GM21381 (cell line): ENCODE data around the gene RAPGEF3.
A peak's percentile ranks its signal among the peaks of the same experiment; 100 is the strongest.

Experiments
- ATAC-seq: cut with Tn5 transposase; IDR thresholded peaks from one replicate; pipeline ENCODE4 v1.9.1; 2021; ENCODE audit warnings: mild to moderate bottlenecking, moderate library complexity; ENCODE audit not compliant: unreplicated experiment

RAPGEF3 gene

DNA sequence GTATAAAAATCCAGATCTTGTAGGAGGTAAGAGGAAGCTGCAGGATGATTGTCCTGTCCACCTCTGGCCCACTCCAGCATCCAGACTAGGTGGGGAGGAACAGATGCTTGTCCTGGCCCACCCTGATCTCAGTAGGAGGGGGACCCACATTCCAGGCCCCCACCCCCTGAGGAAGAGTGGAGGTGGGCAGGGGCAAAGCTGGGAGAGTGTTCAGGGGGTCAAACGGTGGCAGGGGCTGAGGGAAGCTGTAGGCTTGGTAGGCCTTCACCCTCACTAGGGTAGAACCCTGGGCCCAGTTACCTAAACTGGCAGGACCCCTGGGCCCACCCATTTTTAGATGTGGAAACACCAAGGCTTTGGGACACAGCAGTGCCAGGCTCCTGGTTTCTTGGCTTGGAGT is 18.5 kb upstream of the RAPGEF3 start:
- no peak for ATAC-seq

DNA sequence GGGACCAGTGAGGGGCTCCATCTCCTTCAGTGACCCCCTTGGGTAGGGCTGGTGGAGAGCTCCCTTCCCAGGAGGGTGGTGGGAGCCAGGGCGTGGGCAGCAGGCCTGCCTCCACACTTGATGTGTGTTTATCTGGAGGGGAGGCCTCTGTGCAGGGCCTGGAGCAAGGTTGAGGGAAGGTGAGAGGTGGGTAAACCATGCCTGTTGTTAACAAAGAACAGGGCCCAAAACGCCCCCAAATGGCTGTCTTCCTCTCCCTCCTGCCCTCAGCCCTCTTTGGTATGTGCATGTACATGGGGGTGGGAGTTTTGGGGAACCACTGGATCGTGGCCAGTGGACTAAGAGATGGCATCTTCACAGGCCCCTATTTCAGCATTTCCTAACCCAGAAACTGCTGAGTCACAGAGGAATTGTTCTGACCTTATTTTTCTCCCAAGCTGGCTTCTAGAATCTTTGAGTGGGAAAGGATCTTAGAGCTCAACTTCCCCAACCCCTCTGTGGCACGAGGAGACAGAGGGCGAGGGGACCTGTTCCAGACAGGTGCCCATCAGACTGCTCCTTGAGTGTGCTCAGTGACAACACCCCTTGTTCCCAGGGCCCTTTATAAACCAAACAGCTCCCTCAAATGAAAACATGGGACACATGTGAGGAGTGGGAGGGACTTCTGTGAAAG is 17.9 kb upstream of the RAPGEF3 start:
- no peak for ATAC-seq

DNA sequence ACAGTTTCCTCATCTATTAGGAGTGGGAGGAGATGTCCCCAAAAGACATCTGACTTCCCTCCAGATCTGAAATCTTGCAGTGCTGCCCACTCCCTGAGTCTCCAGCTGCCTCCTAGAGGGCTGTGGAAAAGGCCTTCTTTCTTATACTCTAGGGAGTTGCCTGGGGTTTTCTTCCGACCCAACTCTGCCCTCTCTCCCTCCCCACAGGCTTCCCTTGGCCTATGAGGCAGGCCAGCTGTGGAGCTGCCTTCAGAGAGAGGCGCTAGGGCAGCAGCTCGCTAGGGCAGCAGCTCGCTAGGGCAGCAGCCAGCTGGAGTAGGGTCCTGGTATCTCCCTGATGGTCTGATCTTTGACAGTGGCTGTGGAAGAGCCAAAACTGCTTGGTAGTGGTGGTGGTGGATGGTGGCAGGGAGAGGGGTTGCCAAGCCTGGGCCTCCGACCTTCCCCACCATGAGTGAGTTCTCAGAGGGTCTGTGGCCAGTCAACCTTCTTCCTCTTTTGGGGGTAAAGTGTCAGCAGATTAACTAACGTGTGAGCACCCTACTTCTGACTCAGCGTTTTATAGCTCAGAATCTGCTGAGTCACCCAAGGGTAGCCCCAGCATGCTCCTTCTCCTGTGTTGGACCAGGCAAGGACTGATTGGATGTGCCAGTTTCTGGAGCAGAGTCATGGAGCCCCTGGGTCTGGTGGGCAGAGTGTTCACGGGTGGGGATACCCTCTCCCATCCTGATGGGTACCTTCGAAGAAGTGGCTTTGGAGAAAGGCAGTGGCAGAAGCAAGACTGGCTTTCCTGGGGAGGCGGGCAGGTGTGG is 16.6 kb upstream of the RAPGEF3 start:
- ATAC-seq: no peak

DNA sequence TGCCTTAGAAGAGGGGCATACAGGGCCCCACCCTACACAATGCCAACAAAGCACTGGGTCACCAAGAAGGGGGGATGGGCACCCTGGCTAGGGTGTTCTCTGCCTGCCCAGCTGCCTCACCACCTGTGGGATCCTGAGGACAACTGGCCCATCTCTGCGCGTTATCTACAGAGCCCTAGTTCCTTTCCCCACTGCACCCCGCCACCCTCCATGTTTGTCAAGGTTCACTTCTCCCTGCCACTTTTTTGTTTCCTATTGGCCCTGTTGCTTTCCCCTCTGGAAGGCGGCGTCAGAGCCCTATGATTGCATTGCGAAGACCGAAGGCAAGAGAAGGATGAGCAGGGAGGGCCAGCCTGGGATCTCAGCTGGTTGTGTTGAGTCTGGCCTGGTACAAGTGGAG is 16.0 kb upstream of the RAPGEF3 start:
- ATAC-seq: no peak

DNA sequence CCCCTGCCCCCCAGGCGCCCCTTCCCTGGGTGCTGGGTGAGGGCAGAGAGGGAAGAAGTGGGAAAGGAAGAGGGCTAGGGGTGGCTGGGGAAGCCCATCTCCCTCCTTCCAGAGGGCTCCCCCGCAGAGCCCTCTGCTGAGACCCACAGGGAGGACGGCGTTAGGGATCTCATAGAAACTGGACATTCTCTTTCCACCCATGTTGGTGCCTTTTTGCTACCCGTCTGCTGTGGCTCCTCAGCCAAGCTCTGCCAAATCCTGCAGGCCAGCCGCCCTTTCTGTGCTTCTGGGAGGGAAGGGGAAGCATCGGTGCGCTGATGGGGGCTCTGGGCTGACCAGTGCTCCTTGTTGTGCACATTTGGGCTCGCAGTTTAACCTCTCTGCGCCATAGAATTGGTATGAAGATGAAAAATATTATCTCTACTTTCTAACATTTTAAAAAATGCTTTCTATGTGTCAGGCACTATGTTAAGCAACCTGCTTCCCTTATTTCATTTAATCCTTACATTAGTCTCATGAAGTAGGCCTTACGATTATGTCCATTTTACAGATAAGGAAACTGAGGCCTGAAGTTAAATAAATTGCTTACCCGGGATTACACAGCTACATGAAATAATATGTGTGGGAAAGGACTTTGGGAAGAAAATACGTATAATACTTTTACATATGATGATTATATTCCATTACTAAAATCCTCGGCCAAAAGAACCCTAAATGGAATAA is 15.3 kb upstream of the RAPGEF3 start:
- ATAC-seq: no peak

DNA sequence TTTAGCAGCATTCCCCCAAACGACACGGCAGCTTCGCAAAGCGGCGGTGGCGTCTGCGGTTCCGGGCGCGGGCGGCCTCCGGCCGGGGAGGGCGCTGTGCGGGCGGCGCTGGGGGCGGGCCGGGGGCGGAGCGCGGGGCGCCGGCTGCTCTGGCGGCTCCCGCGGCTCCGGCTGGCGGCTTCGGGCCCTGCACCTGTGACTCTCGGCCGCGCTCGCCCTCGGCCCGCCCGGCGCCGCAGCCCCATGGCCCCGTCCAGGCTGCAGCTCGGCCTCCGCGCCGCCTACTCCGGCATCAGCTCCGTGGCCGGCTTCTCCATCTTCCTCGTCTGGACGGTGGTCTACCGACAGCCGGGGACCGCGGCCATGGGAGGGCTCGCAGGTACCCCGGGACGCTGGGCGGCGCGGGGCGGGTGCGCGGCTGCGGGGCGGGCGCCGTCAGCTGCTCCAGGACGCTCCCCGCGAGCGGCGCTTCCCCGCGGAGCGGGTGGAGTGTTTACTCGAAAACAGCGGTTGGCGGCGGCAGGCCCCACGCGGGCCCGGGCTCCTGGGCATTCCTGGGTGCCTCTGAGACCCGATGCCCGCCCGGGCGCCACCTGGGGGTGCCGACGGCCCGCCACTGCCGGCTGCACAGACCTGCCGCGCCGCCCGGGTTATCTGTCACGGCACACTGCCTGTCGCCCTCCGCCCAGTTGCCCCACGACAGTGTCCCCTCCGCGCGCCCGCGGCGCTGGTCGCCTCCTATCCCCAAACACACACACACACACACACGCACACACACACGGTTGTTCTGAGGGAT is 14.6 kb upstream of the RAPGEF3 start, which contains the start of gene SLC48A1:
TSS of gene SLC48A1 (plus strand) at position 177 of the 796 bp plus-strand sequence. CDS start at position 244, 67 bp downstream.
- peak; percentile 84 for ATAC-seq

DNA sequence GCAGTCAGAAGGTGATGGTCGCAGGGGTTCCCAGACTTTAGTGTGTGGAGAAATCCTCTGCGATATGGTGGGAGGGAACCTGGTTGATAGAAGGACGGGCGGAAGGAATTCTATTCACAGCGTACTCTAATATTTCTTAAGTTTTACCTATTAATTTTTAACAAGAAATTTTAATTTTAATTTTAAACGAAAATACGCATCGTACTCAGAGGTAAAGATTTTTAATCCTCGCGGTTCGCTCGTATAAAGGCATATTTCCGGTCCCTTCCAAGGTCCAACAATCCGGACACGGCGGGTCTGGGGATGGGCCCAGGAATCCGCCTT is 14.0 kb upstream of the RAPGEF3 start:
- no peak for ATAC-seq

DNA sequence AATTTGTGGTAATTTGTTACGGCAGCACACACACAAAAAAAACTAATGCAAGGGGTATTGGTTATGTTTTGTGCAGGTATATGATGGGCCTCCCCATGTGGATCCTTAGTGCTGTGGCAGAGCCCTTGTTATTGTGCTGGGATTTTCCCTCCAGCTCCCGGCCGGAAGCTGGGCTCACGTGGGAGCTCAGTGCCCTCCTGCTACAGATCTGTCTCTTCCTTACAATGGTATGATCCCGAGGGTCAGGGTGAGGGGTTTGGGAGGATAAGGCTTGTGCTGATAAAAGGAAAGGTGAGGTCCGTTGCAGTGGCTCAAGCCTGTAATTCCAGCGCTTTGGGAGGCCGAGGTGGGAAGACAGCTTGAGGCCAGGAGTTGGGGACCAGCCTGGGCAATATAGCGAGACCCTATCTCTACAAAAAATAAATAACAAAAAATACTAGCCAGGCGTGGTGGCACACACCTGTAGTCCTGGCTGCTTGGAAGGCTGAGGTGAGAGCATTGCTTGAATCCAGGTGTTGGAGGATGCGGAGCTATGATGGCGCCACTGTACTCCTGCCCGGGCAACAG is 13.5 kb upstream of the RAPGEF3 start:
- ATAC-seq: no peak

DNA sequence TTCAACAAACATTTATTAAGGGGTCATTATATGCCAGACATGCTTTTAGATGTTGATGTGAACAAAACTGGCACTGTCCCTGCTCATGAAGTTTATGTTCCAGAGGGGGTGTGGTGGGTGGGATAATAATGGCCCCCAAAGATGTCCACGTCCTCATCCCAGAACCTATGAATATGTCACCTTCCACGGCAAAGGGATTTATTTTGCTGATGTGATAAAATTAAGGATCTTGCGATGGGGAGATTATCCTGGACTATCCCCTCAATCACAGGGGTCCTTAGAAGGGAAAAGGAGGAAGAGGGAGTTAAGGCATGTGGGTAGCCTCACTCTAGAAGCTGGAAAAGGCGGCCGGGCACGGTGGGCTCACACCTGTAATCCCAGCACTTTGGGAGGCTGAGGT is 12.6 kb upstream of the RAPGEF3 start:
- no peak for ATAC-seq

DNA sequence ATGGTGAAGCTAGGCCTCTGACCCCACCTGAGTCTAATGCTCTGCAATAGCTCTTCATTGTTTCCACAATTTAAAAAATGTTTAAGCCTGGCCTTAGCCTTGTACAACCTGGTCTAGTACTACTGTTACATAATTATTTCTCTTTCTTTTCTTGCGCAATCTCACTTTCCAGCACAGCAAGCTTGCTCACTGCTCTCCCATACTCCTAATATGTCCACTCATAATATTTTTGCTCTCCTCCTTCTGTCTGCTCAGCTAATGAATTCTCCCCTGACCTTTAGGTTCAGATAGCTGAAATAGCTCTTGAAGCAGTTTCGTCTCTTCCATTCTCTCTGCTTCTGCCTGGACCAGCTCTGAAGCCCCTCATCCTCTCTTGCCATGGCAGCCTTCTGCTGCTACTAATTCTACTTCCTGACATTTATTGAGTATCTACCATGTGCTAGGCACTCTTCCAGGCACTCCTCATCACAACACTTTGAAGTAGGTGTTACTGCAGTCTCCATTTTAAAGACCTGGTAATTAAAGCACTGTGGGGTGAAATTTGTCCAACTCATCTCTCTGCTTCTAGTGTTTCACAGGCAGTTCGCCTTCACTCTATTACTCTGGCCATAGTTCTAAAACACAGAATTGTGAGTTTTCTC is 11.5 kb upstream of the RAPGEF3 start:
- no peak for ATAC-seq

DNA sequence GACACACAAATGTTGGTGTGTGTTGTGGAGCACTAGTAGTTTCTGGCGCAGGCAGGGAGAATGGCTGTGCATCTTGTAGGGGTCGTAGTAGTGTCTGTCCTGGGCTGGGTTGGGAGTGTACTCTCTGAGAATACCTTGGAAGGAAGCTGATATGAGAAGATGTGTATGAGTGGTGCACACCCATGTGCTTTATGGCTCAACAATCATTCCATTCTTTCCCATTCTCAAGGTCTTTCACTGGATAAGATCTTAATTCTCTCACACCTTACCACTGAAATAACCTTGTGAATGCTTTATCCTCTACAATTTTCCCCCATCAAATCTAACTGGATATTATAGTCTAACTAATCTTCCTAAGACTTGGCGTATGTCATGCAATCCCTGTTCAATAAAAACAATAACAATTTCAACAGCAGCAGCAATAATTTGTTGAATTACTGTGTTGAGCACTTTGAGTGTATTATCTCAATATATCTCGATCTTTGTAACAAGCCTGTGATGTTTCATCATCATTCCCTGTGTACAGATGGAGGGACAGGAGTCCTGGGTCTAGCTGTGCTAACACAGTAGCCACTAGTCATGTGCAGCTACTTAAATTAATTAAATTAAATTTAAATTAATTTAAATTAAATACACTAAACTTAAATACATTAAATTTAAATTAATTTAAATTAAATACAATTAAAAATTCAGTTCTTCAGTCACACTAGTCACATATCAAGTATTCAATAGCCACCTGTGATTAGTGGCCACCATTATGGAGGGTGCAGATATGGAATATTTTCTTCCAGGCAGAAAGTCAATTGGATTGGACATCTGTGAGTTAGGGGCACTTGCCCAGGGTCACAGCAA is 10.8 kb upstream of the RAPGEF3 start:
- no peak for ATAC-seq

DNA sequence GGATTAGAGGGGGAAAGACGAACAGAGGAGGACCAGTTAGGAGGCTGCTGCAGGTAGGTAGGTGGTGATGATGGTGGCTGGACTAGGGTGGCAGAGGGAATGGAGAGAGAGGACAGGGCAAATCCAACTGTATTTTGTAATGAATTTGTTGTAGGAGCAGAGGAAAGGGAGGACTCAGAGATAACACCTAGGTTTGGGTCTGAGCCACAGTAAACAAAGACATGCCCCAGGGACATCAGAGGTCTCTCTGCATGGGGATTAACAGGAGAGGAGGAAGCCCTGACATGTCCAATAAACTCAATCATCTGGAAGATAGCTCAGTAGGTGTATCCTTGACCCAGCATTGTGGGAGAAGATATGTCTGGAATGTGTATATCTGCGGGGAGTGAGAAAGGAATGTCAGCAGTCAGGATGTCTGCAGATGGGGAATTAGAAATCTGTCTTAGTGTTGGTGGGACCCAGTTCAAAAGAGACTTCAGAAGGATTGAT is 9.7 kb upstream of the RAPGEF3 start:
- ATAC-seq: no peak

DNA sequence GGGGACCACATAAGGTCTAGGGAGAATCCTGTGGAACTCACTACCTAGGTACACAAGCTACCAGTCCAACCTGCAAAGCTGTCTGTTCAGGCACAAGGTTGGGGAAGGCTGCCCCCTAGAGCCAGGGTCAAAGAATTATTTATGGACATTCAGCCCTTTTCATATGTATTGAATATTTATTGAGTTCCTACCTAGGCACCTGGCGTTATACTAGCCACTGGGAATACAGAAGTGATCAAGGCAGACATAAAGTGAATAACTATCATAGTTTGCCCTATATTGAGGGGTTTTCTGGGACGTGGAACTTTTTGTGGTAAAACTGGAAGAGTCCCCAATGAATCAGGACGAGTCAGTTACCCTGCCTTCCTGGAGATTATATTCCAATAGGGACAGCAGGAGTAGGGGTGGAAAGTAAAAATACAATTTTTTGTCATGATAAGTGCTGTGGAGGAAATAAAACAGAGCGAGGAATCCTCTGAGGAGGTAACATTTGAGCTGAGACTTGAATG is 8.6 kb upstream of the RAPGEF3 start:
- no peak for ATAC-seq

DNA sequence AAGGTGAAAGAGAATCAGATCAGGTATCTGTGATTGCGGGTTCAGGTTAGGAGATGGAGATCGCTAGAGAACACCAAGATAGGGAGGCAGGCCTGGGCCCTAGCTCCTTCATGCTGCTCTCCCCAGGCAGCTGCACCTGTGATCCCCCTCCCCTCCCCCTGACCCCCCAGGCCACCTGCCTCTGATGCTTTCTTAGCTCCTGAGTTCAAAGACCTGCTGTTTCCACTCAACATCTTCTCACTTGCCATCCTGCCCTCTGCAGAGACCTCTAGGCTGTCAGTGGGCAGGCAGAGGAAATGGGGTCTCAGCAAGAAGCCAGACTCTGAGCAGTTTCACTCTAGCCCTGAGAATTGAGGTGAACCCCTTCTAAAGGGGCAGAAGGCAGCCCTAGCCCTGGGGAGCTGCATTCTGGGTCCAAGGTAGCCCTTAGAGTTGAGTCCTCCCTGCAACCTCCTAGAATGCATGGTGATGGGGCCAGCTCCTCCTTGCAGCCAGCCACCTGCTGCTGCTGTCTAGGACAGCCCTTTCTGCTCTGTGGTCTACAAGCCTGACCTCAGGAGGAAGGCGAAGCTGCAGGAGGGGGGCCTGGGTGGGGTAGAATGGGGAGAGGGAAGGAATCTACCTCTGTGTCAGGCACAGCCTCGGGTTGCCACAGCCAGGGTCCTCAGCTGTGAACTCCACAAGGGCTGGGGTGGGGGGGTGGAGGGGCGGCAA is 8.0 kb upstream of the RAPGEF3 start:
- ATAC-seq: no peak

DNA sequence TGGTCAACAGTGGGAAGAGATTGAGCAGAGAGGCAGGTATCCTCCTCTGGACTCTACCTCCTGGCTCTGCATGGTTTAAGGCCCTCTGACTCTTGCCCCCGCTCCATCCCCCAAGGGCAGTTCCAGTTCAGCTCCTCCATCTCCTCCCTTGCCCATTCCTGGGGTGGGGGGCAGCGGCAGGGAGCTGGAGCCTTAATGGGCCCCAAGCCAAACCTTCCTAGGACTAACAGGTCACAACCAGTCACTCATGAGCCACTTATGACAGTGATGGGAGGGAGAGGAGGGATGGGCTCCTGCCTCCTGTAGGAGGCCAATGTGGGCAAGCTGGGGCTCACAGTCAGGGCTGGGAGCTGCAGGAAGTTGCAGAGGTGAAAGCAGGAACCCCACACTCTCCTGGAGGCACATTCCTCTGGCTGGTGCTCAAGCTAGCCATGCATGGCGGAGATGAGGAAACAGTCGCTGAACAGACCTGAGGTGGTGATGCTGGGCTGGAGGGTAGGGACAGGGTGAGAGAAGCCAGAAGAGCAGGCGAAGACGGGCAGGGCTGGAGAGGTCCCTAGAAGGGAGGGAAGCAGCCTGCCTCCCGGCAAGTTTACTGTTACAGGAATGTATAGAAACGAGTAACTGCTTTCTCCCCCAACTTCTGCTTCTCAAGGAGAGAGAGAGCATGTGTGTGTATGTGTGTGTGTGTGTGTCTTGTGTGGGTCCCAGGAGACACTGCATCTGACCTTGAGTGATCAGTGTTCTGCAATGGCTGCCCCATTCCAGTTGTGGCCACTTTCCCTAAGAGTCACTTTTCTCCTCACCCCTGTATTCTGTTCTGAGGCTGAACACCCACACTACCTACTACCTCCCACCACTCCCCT is 5.0 kb upstream of the RAPGEF3 start:
- no peak for ATAC-seq

DNA sequence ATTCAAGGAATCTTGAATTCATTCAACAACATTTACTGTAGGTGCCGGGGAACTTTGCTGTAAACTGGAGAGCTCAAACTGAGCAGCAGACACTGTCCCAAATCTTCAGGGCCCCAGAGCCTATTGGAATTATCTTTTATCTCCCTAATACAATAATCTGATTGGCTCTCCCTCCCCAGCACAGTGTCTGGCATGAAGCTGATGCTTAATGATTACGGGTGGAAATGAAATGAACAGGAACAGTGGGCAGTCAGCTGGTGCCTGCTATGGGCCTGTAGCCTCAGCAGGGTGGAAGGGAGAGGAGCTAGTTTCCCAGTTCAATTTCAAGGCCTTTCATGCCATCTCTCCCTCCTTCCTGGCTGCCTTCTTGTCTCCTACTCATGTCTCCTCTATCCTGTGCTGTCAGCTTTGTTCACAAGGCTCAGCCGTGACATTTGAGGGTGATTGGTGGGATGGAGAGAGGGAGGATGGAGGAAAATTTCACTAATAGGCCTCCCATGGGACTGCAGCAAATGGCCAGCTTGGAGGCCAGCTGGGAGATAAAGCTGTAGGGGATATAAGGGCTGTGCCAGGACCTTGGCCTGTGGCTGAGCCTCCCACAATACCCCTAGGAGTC is 4.3 kb upstream of the RAPGEF3 start:
- ATAC-seq: no peak

DNA sequence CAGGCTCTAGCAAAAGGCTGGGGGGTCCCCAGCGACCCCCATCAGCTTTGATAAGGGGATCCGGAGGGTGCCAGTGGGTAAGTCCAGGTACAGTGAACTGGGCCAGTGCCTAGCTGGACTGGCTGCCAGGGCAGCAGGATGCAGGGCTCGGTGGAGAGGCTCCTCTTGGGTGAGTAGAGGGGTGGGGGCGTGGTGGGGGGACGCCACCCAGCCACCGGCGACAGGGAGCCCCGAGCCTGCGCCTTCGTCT is 171 bp downstream of the RAPGEF3 start:
- ATAC-seq: no peak
